Endothelial cell of umbilical vein (primary cell): ENCODE results near the gene KIF22. TPM values are rescaled to one million over a fixed set of nuclear protein-coding genes. Genes with fewer than 3 reads are reported as not detected.
"Not testable (repeated sequence)": the region's sequence is repeated elsewhere in the genome, so short reads cannot be mapped to it uniquely, and the experiment has no call there.

Experiments
- BruUV-seq: library from RNA; stranded (reverse); fragments of 400-500 nt; replicated peaks from 2 replicates; lab custom pipeline; 2021; lab: Mats Ljungman, UMichigan
- CTCF ChIA-PET: fragments of 300-600, 350-600 bp; sonication (Branson Sonifier 250); formaldehyde crosslinking; loops from one replicate; lab custom pipeline; 2021; ENCODE audit warnings: antibody characterized with exemption, inconsistent platforms; lab: Charles Lee
- POLR2A ChIA-PET: fragments of 300-600, 350-600 bp; sonication (Branson Sonifier 250); formaldehyde crosslinking; loops from one replicate; lab custom pipeline; 2021; ENCODE audit warnings: antibody characterized with exemption, inconsistent platforms; lab: Charles Lee
- DNase-seq: peaks from one replicate; pipeline ENCODE4 v3.0.0-alpha.2; 2011; ENCODE audit warnings: low read depth, low spot score
- FAIRE-seq: peaks from 2 replicates; lab custom pipeline; 2011; peaks lifted over from hg19 to GRCh38; lab: Jason Lieb, UNC
- H2AFZ ChIP-seq: 2 replicates; pipeline ENCODE4 v1.6.0; 2012; ENCODE audit warnings: low read depth, low read length, control low read depth, inconsistent platforms
- H3K27ac ChIP-seq: 2 replicates; pipeline ENCODE4 v1.5.1; 2011; ENCODE audit warnings: low read depth, mild to moderate bottlenecking, control low read depth, low read length, moderate library complexity; ENCODE audit not compliant: insufficient read depth
- H3K27me3 ChIP-seq, 2 experiments: 2 replicates each; pipeline versions ENCODE4 v1.6.0 to v1.6.1; 2011; ENCODE audit warnings: low read length in 2 of 2, mixed read lengths in 1 of 2; ENCODE audit not compliant: control insufficient read depth in 2 of 2, insufficient read depth in 2 of 2
- H3K36me3 ChIP-seq, 2 experiments: 2 replicates in 1 of 2; 3 replicates in 1 of 2; pipeline ENCODE4 v1.5.1; 2011; ENCODE audit warnings: low read length in 2 of 2, mild to moderate bottlenecking in 1 of 2, moderate library complexity in 1 of 2; ENCODE audit not compliant: control insufficient read depth in 2 of 2, insufficient read depth in 2 of 2; ENCODE audit errors: extremely low read depth in 1 of 2
- H3K4me1 ChIP-seq: 3 replicates; pipeline ENCODE4 v1.5.1; 2011; ENCODE audit warnings: mild to moderate bottlenecking, low read length; ENCODE audit not compliant: control insufficient read depth, insufficient read depth; ENCODE audit errors: extremely low read depth
- H3K4me2 ChIP-seq: 2 replicates; pipeline ENCODE4 v1.6.1; 2011; ENCODE audit warnings: low read length, control low read depth, mixed read lengths; ENCODE audit not compliant: insufficient read depth
- H3K4me3 ChIP-seq, 3 experiments: fragments of 200-600 bp in 1 of 3; sonication (generic), shearing (Covaris generic) in 1 of 3; replicated peaks in 1 of 3; 2 replicates each; pipeline ENCODE4 v1.5.1; 2011 to 2016; ENCODE audit warnings: control low read depth in 3 of 3, low read length in 3 of 3, mild to moderate bottlenecking in 2 of 3, inconsistent platforms in 1 of 3, low read depth in 1 of 3, moderate library complexity in 1 of 3; ENCODE audit not compliant: insufficient read depth in 1 of 3
- H3K79me2 ChIP-seq: 2 replicates; pipeline ENCODE4 v1.6.0; 2012; ENCODE audit warnings: low read length, inconsistent platforms; ENCODE audit not compliant: control insufficient read depth, insufficient read depth
- H3K9ac ChIP-seq: replicated peaks from 2 replicates; pipeline ENCODE3; 2011; ENCODE audit warnings: low read length, control low read depth; ENCODE audit not compliant: insufficient read depth; ENCODE audit errors: extremely low read depth
- H3K9me1 ChIP-seq: replicated peaks from 3 replicates; pipeline ENCODE4 v1.6.0; 2011; ENCODE audit warnings: mild to moderate bottlenecking, low read length; ENCODE audit not compliant: control insufficient read depth, insufficient read depth; ENCODE audit errors: extremely low read depth
- H3K9me3 ChIP-seq: replicated peaks from 2 replicates; pipeline ENCODE4 v1.5.1; 2012; ENCODE audit warnings: low read length, inconsistent platforms; ENCODE audit not compliant: control insufficient read depth, insufficient read depth
- H4K20me1 ChIP-seq: replicated peaks from 2 replicates; pipeline ENCODE3; 2011; ENCODE audit warnings: mild to moderate bottlenecking, low read length; ENCODE audit not compliant: control insufficient read depth, insufficient read depth; ENCODE audit errors: extremely low read depth
- CTCF ChIP-seq, 2 donors: IDR thresholded peaks; 1 replicate in 1 of 2; 2 replicates in 1 of 2; pipeline ENCODE4 v1.5.1; 2011; ENCODE audit warnings: low read length in 2 of 2, mild to moderate bottlenecking in 2 of 2, moderate library complexity in 2 of 2, control low read depth in 1 of 2, inconsistent platforms in 1 of 2, low read depth in 1 of 2; ENCODE audit not compliant: insufficient read depth in 1 of 2; ENCODE audit errors: extremely low read depth in 1 of 2
- EZH2 ChIP-seq: IDR thresholded peaks from 2 replicates; pipeline ENCODE4 v1.6.1; 2012; ENCODE audit warnings: borderline replicate concordance, low read depth, mild to moderate bottlenecking, moderate library complexity, low read length, inconsistent platforms; ENCODE audit not compliant: severe bottlenecking
- FOS ChIP-seq: IDR thresholded peaks from 2 replicates; pipeline ENCODE4 v1.6.1; 2011; ENCODE audit warnings: mild to moderate bottlenecking, low read length, moderate library complexity, borderline replicate concordance; ENCODE audit not compliant: insufficient read depth
- GATA2 ChIP-seq: IDR thresholded peaks from 2 replicates; pipeline ENCODE4 v1.7.0; 2011; ENCODE audit warnings: low read depth, mild to moderate bottlenecking, moderate library complexity, mixed read lengths, low read length; ENCODE audit not compliant: insufficient read length, insufficient read depth
- JUN ChIP-seq: IDR thresholded peaks from 2 replicates; pipeline ENCODE4 v1.6.1; 2011; ENCODE audit warnings: borderline replicate concordance, low read depth; ENCODE audit not compliant: insufficient read length, insufficient read depth
- MYC ChIP-seq: IDR thresholded peaks from one replicate; pipeline ENCODE4 v1.6.1; 2011; ENCODE audit warnings: mild to moderate bottlenecking, low read depth, low read length
- POLR2A ChIP-seq: IDR thresholded peaks from 2 replicates; pipeline ENCODE4 v1.6.1; 2012; ENCODE audit warnings: low read depth, mild to moderate bottlenecking, control low read depth, low read length
- POLR2AphosphoS5 ChIP-seq: IDR thresholded peaks from 2 replicates; pipeline ENCODE4 v1.6.1; 2012; ENCODE audit warnings: low read depth, mild to moderate bottlenecking, control low read depth, low read length, moderate library complexity; ENCODE audit not compliant: insufficient read depth
- dilution Hi-C: fragments of 300-500 bp; cut with MboI; formaldehyde crosslinking; loops from one replicate; pipeline ENCODE4 v1.15.0; 2019; ENCODE audit warnings: low sequenced_read_pairs; ENCODE audit not compliant: extremely low pct_ligation_motif_present
- intact Hi-C: fragments of 100-400 bp; cut with micrococcal nuclease; formaldehyde crosslinking; loops from one replicate; pipeline ENCODE4 v1.10.0; 2022
- polyA plus RNA-seq, 4 experiments: library from polyadenylated mRNA; depleted of rRNA in 3 of 4; stranded (reverse) in 3 of 4; unstranded in 1 of 4; fragments of >200 nt; gene quantifications; 2 replicates each; pipeline versions ENCODE4 v1.2.1 to v1.2.3, GENCODE V29; 2011 to 2012; ENCODE audit warnings: missing spikeins in 1 of 4
- total RNA-seq: library from RNA; stranded (reverse); gene quantifications from 2 replicates; pipeline ENCODE4 v1.2.3, GENCODE V29; 2021
- TF ChIP-seq, protein P1 (sequence below): IDR thresholded peaks from 2 replicates; pipeline ENCODE4 v1.6.1; 2011; ENCODE audit not compliant: insufficient read depth, insufficient read length

Gene KIF22
- total and polyA plus RNA-seq, 2 donors (not counting 3 experiments of a cell fraction or from before 2014, with no cell fraction given) = 67.3 to 90.0 TPM

DNA sequence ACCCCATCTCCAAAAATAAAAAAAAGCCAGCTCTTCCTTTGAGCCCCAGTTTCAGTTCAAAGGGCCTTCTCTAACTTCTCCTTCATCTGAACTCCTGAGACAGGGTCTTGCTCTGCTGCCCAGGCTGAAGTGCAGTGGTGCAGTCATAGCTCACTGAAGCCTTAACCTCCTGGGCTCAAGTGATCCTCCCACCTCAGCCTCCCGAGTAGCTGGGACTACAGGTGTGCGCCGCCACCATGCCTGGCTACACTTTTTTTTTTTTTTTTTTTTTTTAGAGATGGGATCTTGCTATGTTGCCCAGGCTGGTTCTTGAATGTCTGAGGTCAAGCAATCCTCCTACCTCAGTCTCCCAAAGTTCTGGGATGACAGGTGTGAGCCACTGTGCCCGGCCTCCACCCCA lies 42.7 kb downstream of the KIF22 start:
- not testable (repeated sequence) for BruUV-seq
- CTCF ChIA-PET = interaction anchor here (0.9 to 1.7 kb wide), 3 partner anchors 15 to 161 kb away, joined by 4 to 11 read pairs (median 6); no protein-coding TSS in a partner anchor
- H3K36me3 ChIP-seq = peaks cover 0 to 22% of the 10 kb centered on the region in 2 experiments

GRCh38 chr16:29834079-29834478 lies 43.5 kb downstream of the KIF22 start:
- no peak overlapping the region for H3K4me2 ChIP-seq
- DNase-seq (no peak), FAIRE-seq (no peak)
- H3K4me3 ChIP-seq = no peak overlapping the region
- no peaks in the 10 kb centered on the region for H3K9me1 ChIP-seq
- BruUV-seq = no TSS peak
- ChIA-PET POLR2A (no interaction called here), CTCF (interaction anchor here (0.6 to 1.9 kb wide), 3 partner anchors 9 to 33 kb away, joined by 3 to 8 read pairs (median 4); no protein-coding TSS in a partner anchor)
- H3K9me3 ChIP-seq = no peaks in the 10 kb centered on the region
- H3K79me2 ChIP-seq = no peaks in the 10 kb centered on the region
- intact Hi-C loops (no loop called here), dilution Hi-C loops (no loop called here)
- TF ChIP-seq POLR2AphosphoS5 = no peak
- no peak for TF ChIP-seq GATA2
- no peak for TF ChIP-seq EZH2
- no peak for TF ChIP-seq POLR2A
- no peak for TF ChIP-seq JUN
- TF ChIP-seq, protein P1, sequence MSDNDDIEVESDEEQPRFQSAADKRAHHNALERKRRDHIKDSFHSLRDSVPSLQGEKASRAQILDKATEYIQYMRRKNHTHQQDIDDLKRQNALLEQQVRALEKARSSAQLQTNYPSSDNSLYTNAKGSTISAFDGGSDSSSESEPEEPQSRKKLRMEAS = no peak
- no peak for TF ChIP-seq MYC
- no peak for TF ChIP-seq CTCF (IDR thresholded peaks at IDR 0.05; ENCODE audit: extremely low read depth in 1 of 2, insufficient read depth in 1 of 2, low read depth in 1 of 2, low read length in 2 of 2)
- no peak for TF ChIP-seq FOS
- H3K4me1 ChIP-seq = no peaks in the 10 kb centered on the region
- H3K9ac ChIP-seq = no peak overlapping the region
- H3K36me3 ChIP-seq = peaks cover 0 to 22% of the 10 kb centered on the region in 2 experiments
- H3K27me3 ChIP-seq = no peaks in the 10 kb centered on the region
- no peak overlapping the region for H2AFZ ChIP-seq
- H4K20me1 ChIP-seq = no peaks in the 10 kb centered on the region
- H3K27ac ChIP-seq = no peak overlapping the region

More for the DNA sequence above, 42.7 kb downstream of the KIF22 start:
- dilution Hi-C loops, FAIRE-seq, H4K20me1 ChIP-seq, H3K9me1 ChIP-seq, H3K9me3 ChIP-seq, H3K4me1 ChIP-seq, DNase-seq, H3K79me2 ChIP-seq, H3K4me2 ChIP-seq, intact Hi-C loops, H3K9ac ChIP-seq, H2AFZ ChIP-seq, H3K27me3 ChIP-seq, H3K4me3 ChIP-seq, POLR2A ChIA-PET, H3K27ac ChIP-seq: not testable (repeated sequence)
